T-cell (primary cell): Measurements from ENCODE around the gene ADAMTSL1. TPM values are rescaled to one million over a fixed set of nuclear protein-coding genes. Genes with fewer than 3 reads are reported as not detected.

Experiments
- ATAC-seq, 4 experiments: fragments of 200-7000 bp in 3 of 4; fragments of 150-1000 bp in 1 of 4; cut with Tn5 transposase; replicated peaks in 1 of 4; 1 replicate in 3 of 4; 2 replicates in 1 of 4; pipeline ENCODE4 v1.10.0; 2021; ENCODE audit warnings: moderate library complexity in 3 of 4, mild to moderate bottlenecking in 2 of 4, moderate number of reproducible peaks in 1 of 4
- CTCF ChIA-PET, 2 donors: fragments of 300-600 bp; sonication (Branson Sonifier 250); formaldehyde crosslinking; loops; one replicate each; lab custom pipeline; 2022; ENCODE audit warnings: antibody characterized with exemption in 2 of 2; lab: Charles Lee
- POLR2A ChIA-PET, 2 donors: fragments of 300-600 bp; sonication (Branson Sonifier 250); formaldehyde crosslinking; loops; one replicate each; lab custom pipeline; 2022; ENCODE audit warnings: antibody characterized with exemption in 2 of 2; lab: Charles Lee
- DNase-seq, 35 experiments: peaks; one replicate each; pipeline versions ENCODE4 v3.0.0 to v3.0.0-alpha.2; 2013 to 2023
- H3K27ac ChIP-seq: one replicate; pipeline ENCODE4 v1.5.1; 2013; ENCODE audit warnings: low read length
- H3K27me3 ChIP-seq, 2 experiments: replicated peaks in 1 of 2; 1 replicate in 1 of 2; 2 replicates in 1 of 2; pipeline versions ENCODE4 v1.6.1 to v1.7.0; 2013; ENCODE audit warnings: low read length in 1 of 2, mixed read lengths in 1 of 2; ENCODE audit not compliant: control insufficient read depth in 2 of 2, insufficient read depth in 2 of 2; ENCODE audit errors: extremely low read depth in 1 of 2
- H3K36me3 ChIP-seq, 2 donors: 1 replicate in 1 of 2; 2 replicates in 1 of 2; pipeline versions ENCODE4 v1.6.1 to v1.7.0; 2013; ENCODE audit warnings: low read length in 1 of 2; ENCODE audit not compliant: control insufficient read depth in 2 of 2, insufficient read depth in 1 of 2; ENCODE audit errors: extremely low read depth in 1 of 2
- H3K4me1 ChIP-seq, 2 experiments: 1 replicate in 1 of 2; 2 replicates in 1 of 2; pipeline versions ENCODE4 v1.6.1 to v1.7.0; 2013; ENCODE audit warnings: low read length in 2 of 2, mixed read lengths in 1 of 2; ENCODE audit not compliant: insufficient read depth in 2 of 2, control insufficient read depth in 1 of 2; ENCODE audit errors: extremely low read depth in 1 of 2
- H3K4me3 ChIP-seq, 2 donors: 1 replicate in 1 of 2; 2 replicates in 1 of 2; pipeline versions ENCODE4 v1.5.1 to v1.7.0; 2013; ENCODE audit warnings: mild to moderate bottlenecking in 2 of 2, low read length in 1 of 2, moderate library complexity in 1 of 2; ENCODE audit not compliant: control insufficient read depth in 1 of 2; ENCODE audit errors: extremely low read depth in 1 of 2
- H3K9me3 ChIP-seq: 2 replicates; pipeline ENCODE4 v1.7.0; 2013
- H3K27ac Mint-ChIP-seq, 2 donors: one replicate each; pipeline ENCODE4 v1.8.0; 2020 to 2021; ENCODE audit warnings: mild to moderate bottlenecking in 2 of 2, mixed read lengths in 2 of 2
- H3K27me3 Mint-ChIP-seq, 2 donors: one replicate each; pipeline ENCODE4 v1.8.0; 2021 to 2022; ENCODE audit warnings: mixed read lengths in 2 of 2
- H3K36me3 Mint-ChIP-seq: one replicate; pipeline ENCODE4 v1.8.0; 2021; ENCODE audit warnings: mixed read lengths
- H3K4me1 Mint-ChIP-seq, 3 donors: one replicate each; pipeline ENCODE4 v1.8.0; 2020 to 2022; ENCODE audit warnings: mixed read lengths in 3 of 3, mild to moderate bottlenecking in 1 of 3
- H3K4me3 Mint-ChIP-seq, 3 donors: one replicate each; pipeline ENCODE4 v1.8.0; 2020 to 2022; ENCODE audit warnings: mild to moderate bottlenecking in 3 of 3, mixed read lengths in 3 of 3, moderate library complexity in 3 of 3
- H3K9me3 Mint-ChIP-seq, 3 donors: one replicate each; pipeline ENCODE4 v1.8.0; 2020 to 2022; ENCODE audit warnings: mixed read lengths in 3 of 3
- WGBS: methylation state at CpG from one replicate; pipeline ENCODE4 v1.1.5; 2013; ENCODE audit warnings: missing lambda C conversion rate; ENCODE audit not compliant: insufficient coverage; 5-methylcytosine and 5-hydroxymethylcytosine counted together
- total RNA-seq, 35 experiments: library from RNA in 6 of 35; stranded (reverse) in 6 of 35; fragments of 120-200 nt in 1 of 35; gene quantifications; one replicate each; pipeline versions ENCODE4 v1.2.1 to v1.2.4 and lab custom pipeline; 2013 to 2026

The ADAMTSL1 gene
- total RNA-seq, 5 donors from 2014 or later (not counting 1 experiment from before 2014, with no cell fraction given): 0.10 TPM; not detected in 4

DNA sequence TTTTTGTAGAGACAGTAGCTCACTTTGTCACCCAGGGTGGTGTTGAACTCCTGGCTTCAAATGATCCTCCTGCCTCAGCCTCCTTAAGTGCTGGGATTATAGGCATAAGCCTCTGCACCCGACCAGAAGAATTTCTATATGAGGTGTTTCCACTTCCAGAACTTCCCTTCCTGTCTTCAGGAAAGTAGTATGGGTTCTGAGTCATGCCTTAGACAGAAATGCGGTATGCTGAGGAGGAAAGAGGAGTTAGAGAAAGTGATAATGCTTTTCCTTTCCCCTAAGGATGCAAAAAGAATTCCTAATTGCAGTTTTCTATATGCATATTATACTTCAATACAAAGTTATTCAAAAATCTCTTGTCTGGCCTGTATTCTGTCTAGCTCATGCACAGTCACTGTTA, 16.4 kb upstream of the ADAMTSL1 start:
- Mint-ChIP-seq H3K4me3 (no peak overlapping the region), H3K27ac (no peak overlapping the region), H3K27me3 (peaks cover 0 to 4% of the 10 kb centered on the region in 2 donors), H3K9me3 (no peaks in the 10 kb centered on the region), H3K36me3 (no peaks in the 10 kb centered on the region), H3K4me1 (no peaks in the 10 kb centered on the region)
- no peaks in the 10 kb centered on the region for H3K9me3 ChIP-seq
- no CpG with 5 or more reads among the region's 2 CpGs for WGBS
- DNase-seq: no peak
- ATAC-seq: no peak
- ChIA-PET POLR2A (no interaction called here), CTCF (no interaction called here)
- H3K27me3 ChIP-seq: no peaks in the 10 kb centered on the region
- H3K36me3 ChIP-seq: no peaks in the 10 kb centered on the region
- no peaks in the 10 kb centered on the region for H3K4me1 ChIP-seq
- H3K27ac ChIP-seq: no peak overlapping the region
- no peak overlapping the region for H3K4me3 ChIP-seq

DNA sequence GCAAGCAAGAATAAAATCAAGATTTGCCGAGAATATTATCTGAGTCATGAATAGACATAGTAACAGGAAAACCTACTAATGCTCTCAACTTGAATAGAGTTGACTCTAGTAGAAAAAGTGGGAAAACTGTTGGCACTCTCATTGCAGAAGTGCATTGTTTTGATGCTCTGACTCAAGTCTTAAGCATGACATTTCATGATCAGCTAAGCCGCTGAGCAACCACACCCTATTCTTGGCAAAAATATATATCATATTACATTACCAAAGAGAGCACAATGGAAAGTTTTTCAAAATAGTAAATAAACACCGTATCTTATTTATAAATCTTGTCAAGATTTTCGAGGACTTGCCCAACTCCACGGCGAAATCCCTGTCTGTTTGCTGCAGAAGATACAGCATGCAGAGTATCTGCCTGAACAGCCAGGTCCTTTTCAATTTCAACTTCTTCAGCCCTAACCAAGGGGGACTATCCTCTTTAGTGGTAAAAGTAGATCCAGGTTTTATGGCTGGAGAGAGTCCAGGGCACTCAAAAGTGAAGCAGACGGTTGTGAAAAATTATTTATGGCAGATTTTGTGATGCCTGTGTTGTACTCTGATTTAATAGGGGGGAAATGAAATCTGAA, 13.9 kb upstream of the ADAMTSL1 start:
- Histone ChIP-seq H3K36me3 (no peaks in the 10 kb centered on the region), H3K4me1 (no peaks in the 10 kb centered on the region), H3K27me3 (no peaks in the 10 kb centered on the region), H3K9me3 (no peaks in the 10 kb centered on the region), H3K4me3 (no peak overlapping the region), H3K27ac (no peak overlapping the region)
- H3K36me3 Mint-ChIP-seq: no peaks in the 10 kb centered on the region
- WGBS: 83% methylated on average over 5 of the region's 7 CpGs
- ATAC-seq (no peak), DNase-seq (no peak)
- CTCF ChIA-PET: no interaction called here
- no peak overlapping the region for H3K27ac Mint-ChIP-seq
- H3K4me1 Mint-ChIP-seq: no peaks in the 10 kb centered on the region
- H3K9me3 Mint-ChIP-seq: no peaks in the 10 kb centered on the region
- no peak overlapping the region for H3K4me3 Mint-ChIP-seq
- peaks cover 0 to 7% of the 10 kb centered on the region in 2 donors for H3K27me3 Mint-ChIP-seq
- POLR2A ChIA-PET: no interaction called here

DNA sequence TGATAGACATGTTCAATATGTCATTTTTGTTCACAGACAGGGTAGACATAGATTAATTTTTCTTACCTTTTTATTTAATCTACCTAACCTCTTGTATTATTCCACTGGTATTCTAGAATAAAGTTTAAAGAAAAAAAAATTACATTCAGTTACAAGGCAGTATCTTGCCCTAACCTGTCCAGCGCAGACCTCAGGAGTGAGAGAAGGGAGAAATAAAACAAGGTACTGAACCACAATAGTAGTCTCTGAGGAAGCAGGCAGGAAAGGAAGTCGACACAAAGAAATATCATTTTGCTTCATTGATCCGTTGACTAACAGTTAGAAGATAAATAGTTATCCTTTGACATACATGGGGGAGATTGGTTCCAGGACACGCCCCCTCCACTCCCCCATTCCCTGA, 12.5 kb upstream of the ADAMTSL1 start:
- H3K4me3 Mint-ChIP-seq: no peak overlapping the region
- Histone ChIP-seq H3K9me3 (no peaks in the 10 kb centered on the region), H3K4me3 (no peak overlapping the region), H3K27ac (no peak overlapping the region), H3K27me3 (no peaks in the 10 kb centered on the region), H3K4me1 (no peaks in the 10 kb centered on the region), H3K36me3 (no peaks in the 10 kb centered on the region)
- ChIA-PET POLR2A (no interaction called here), CTCF (no interaction called here)
- no peaks in the 10 kb centered on the region for H3K9me3 Mint-ChIP-seq
- DNase-seq: no peak
- H3K36me3 Mint-ChIP-seq: no peaks in the 10 kb centered on the region
- H3K4me1 Mint-ChIP-seq: no peaks in the 10 kb centered on the region
- H3K27ac Mint-ChIP-seq: no peak overlapping the region
- peaks cover 0 to 7% of the 10 kb centered on the region in 2 donors for H3K27me3 Mint-ChIP-seq
- no peak for ATAC-seq
- WGBS: no CpG with 5 or more reads among the region's 4 CpGs

DNA sequence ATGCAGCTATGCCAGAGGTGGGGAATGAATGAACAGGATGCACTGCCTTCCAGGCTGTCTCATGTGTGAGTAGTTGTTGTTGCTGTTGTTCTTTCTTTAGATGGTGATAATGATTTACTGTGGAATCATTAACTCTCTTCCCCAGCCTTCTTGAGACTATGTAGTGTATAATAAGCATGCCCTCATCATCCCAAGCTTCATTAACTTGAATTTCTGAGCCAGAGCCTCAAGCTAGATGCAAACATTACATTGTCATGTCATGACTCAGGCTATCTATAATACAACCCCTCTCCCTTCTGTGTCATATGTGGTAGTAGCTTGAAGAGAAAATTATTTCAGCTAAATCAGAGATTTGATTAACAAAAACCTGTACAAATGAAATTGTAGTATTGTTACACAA, 10.0 kb upstream of the ADAMTSL1 start:
- Mint-ChIP-seq H3K4me3 (no peak overlapping the region), H3K9me3 (no peaks in the 10 kb centered on the region), H3K27ac (no peak overlapping the region), H3K36me3 (no peaks in the 10 kb centered on the region), H3K4me1 (no peaks in the 10 kb centered on the region), H3K27me3 (peaks cover 1 to 3% of the 10 kb centered on the region in 2 donors)
- Histone ChIP-seq H3K27me3 (no peaks in the 10 kb centered on the region), H3K4me1 (no peaks in the 10 kb centered on the region), H3K27ac (no peak overlapping the region), H3K36me3 (no peaks in the 10 kb centered on the region), H3K9me3 (no peaks in the 10 kb centered on the region), H3K4me3 (no peak overlapping the region)
- no peak for DNase-seq
- ChIA-PET CTCF (no interaction called here), POLR2A (no interaction called here)
- ATAC-seq: no peak

DNA sequence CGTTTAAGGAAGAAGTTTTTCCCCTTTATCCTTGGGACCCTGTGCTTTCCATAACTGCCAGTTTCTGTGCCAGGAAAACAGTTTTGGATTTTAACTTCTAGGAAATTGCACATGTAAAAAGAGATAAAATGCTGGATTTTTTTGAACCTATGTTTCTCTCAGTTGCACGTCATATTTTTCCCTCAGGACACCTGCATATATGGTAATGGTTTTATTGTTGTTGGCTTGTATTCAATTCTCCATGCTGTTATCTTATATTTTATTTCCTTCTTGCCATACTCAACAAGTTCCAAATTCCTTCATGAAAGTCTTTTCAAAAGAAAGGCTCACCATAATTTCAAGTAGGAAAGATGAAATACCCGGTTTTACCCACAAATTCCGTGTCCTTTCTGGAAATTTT, 7.9 kb upstream of the ADAMTSL1 start:
- peaks cover 1 to 3% of the 10 kb centered on the region in 2 donors for H3K27me3 Mint-ChIP-seq
- ATAC-seq: no peak
- Histone ChIP-seq H3K9me3 (no peaks in the 10 kb centered on the region), H3K27ac (no peak overlapping the region), H3K4me3 (no peak overlapping the region), H3K4me1 (no peaks in the 10 kb centered on the region), H3K27me3 (no peaks in the 10 kb centered on the region), H3K36me3 (no peaks in the 10 kb centered on the region)
- no peak overlapping the region for H3K27ac Mint-ChIP-seq
- WGBS: no CpG with 5 or more reads among the region's 4 CpGs
- no peak for DNase-seq
- peaks cover 0 to 3% (median 3%) of the 10 kb centered on the region in 3 donors for H3K9me3 Mint-ChIP-seq
- no peak overlapping the region for H3K4me3 Mint-ChIP-seq
- ChIA-PET POLR2A (no interaction called here), CTCF (no interaction called here)
- no peaks in the 10 kb centered on the region for H3K4me1 Mint-ChIP-seq
- no peaks in the 10 kb centered on the region for H3K36me3 Mint-ChIP-seq

DNA sequence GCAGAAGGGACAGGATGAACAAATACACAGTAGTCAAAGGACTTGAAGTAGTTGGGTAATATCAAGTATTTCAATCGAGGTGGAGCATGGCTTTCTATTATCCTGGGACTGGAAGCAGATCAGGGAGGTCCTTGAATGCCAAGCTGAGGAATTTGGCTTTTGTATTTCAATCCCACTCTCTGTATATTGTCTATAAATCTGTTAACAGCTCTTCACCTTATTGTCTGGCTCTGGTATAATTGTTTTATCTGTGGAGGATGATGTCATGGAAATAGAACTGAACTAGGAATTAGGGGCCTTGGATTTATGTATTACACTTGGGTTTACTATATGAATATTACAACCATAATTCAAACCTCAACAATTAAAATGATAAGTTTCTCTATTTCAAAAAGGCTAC, 6.3 kb upstream of the ADAMTSL1 start:
- Mint-ChIP-seq H3K36me3 (no peaks in the 10 kb centered on the region), H3K4me1 (no peaks in the 10 kb centered on the region), H3K4me3 (no peak overlapping the region), H3K9me3 (peaks cover 0 to 3% (median 3%) of the 10 kb centered on the region in 3 donors), H3K27ac (no peak overlapping the region), H3K27me3 (peaks cover 1 to 3% of the 10 kb centered on the region in 2 donors)
- H3K36me3 ChIP-seq: no peaks in the 10 kb centered on the region
- no peak for ATAC-seq
- ChIA-PET POLR2A (no interaction called here), CTCF (interaction anchor here in 1 of 2 donors (0.6 kb wide), 1 partner anchor 510 kb away, joined by 4 read pairs; no protein-coding TSS in a partner anchor)
- no peak overlapping the region for H3K4me3 ChIP-seq
- H3K4me1 ChIP-seq: no peaks in the 10 kb centered on the region
- H3K27me3 ChIP-seq: no peaks in the 10 kb centered on the region
- H3K27ac ChIP-seq: no peak overlapping the region
- no CpG with 5 or more reads among the region's 1 CpG for WGBS
- no peaks in the 10 kb centered on the region for H3K9me3 ChIP-seq
- DNase-seq: no peak

DNA sequence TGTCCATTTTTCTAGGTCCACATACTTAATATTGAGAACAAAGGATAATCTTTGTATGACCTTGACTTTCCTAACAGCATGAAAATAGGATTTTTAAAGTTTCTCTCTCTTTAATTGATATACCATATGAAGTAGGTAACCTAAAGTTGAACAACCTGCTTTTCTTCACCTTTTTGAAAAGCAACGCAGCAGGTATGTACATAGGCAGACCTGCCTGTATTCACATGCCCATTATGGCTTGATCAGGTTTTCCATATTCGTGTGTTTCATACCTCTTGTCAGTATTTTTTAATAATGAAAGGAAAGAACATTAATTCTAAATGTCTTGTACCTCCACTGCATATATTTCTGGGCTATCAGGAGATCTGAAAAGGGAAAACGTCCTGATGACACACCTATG, 1.5 kb upstream of the ADAMTSL1 start:
- Mint-ChIP-seq H3K27ac (no peak overlapping the region), H3K27me3 (peaks cover 4 to 9% of the 10 kb centered on the region in 2 donors), H3K4me1 (peaks cover 0 to 4% (median 2%) of the 10 kb centered on the region in 3 donors), H3K36me3 (no peaks in the 10 kb centered on the region), H3K4me3 (no peak overlapping the region), H3K9me3 (peaks cover 0 to 3% (median 3%) of the 10 kb centered on the region in 3 donors)
- H3K4me3 ChIP-seq: no peak overlapping the region
- H3K36me3 ChIP-seq: no peaks in the 10 kb centered on the region
- no peaks in the 10 kb centered on the region for H3K27me3 ChIP-seq
- no peak overlapping the region for H3K27ac ChIP-seq
- no CpG with 5 or more reads among the region's 3 CpGs for WGBS
- H3K4me1 ChIP-seq: no peaks in the 10 kb centered on the region
- ATAC-seq (no peak), DNase-seq (no peak)
- POLR2A ChIA-PET: no interaction called here
- no peaks in the 10 kb centered on the region for H3K9me3 ChIP-seq
- CTCF ChIA-PET: no interaction called here
